H9 (cell line): Measurements from ENCODE around the gene KCNJ1. TPM values are rescaled to one million over a fixed set of nuclear protein-coding genes. Genes with fewer than 3 reads are reported as not detected.

Source experiments
- DNase-seq: peaks from one replicate; pipeline ENCODE4 v3.0.0-alpha.2; 2017
- H2AFZ ChIP-seq: one replicate; pipeline ENCODE4 v1.6.1; 2013; ENCODE audit warnings: mild to moderate bottlenecking, low read length, control low read depth, moderate library complexity
- H2AK5ac ChIP-seq: 2 replicates; pipeline ENCODE4 v1.6.1; 2013; ENCODE audit warnings: low read length, control low read depth, mixed read lengths; ENCODE audit not compliant: insufficient read length
- H2BK120ac ChIP-seq: one replicate; pipeline ENCODE4 v1.6.1; 2013; ENCODE audit warnings: low read depth, mild to moderate bottlenecking, low read length, control low read depth, inconsistent platforms; ENCODE audit not compliant: poor library complexity, severe bottlenecking
- H2BK12ac ChIP-seq: 2 replicates; pipeline ENCODE4 v1.6.1; 2013; ENCODE audit warnings: low read length, control low read depth, mixed read lengths, low read depth; ENCODE audit not compliant: insufficient read length
- H2BK15ac ChIP-seq: 2 replicates; pipeline ENCODE4 v1.6.1; 2013; ENCODE audit warnings: low read depth, low read length, control low read depth
- H2BK20ac ChIP-seq: one replicate; pipeline ENCODE4 v1.6.1; 2013; ENCODE audit warnings: low read depth, mild to moderate bottlenecking, low read length, control low read depth, inconsistent platforms; ENCODE audit not compliant: poor library complexity, severe bottlenecking
- H2BK5ac ChIP-seq: 2 replicates; pipeline ENCODE4 v1.6.1; 2013; ENCODE audit warnings: low read length, control low read depth, mixed read lengths; ENCODE audit not compliant: insufficient read length
- H3K14ac ChIP-seq: 2 replicates; pipeline ENCODE4 v1.6.1; 2013; ENCODE audit warnings: low read length, control low read depth; ENCODE audit not compliant: insufficient read depth
- H3K18ac ChIP-seq: 2 replicates; pipeline ENCODE4 v1.6.1; 2013; ENCODE audit warnings: low read depth, mild to moderate bottlenecking, mixed read lengths, low read length, control low read depth; ENCODE audit not compliant: insufficient read length
- H3K23ac ChIP-seq: 2 replicates; pipeline ENCODE4 v1.6.1; 2013; ENCODE audit warnings: low read length, control low read depth, mixed read lengths, low read depth; ENCODE audit not compliant: insufficient read length
- H3K23me2 ChIP-seq: 2 replicates; pipeline ENCODE4 v1.6.1; 2013; ENCODE audit warnings: low read depth, mild to moderate bottlenecking, mixed read lengths, low read length, control low read depth; ENCODE audit not compliant: insufficient read length, poor library complexity, severe bottlenecking
- H3K27ac ChIP-seq: 2 replicates; pipeline ENCODE4 v1.5.1; 2013; ENCODE audit warnings: low read length, control low read depth, mixed read lengths, low read depth; ENCODE audit not compliant: insufficient read length
- H3K27me3 ChIP-seq: 2 replicates; pipeline ENCODE4 v1.6.1; 2013; ENCODE audit warnings: low read length, control low read depth, inconsistent platforms; ENCODE audit not compliant: insufficient read depth
- H3K4ac ChIP-seq: 2 replicates; pipeline ENCODE4 v1.6.1; 2013; ENCODE audit warnings: low read depth, mild to moderate bottlenecking, control low read depth, inconsistent platforms, low read length, moderate library complexity
- H3K4me1 ChIP-seq: 2 replicates; pipeline ENCODE4 v1.6.1; 2013; ENCODE audit warnings: low read length, control low read depth, inconsistent platforms; ENCODE audit not compliant: insufficient read depth
- H3K4me2 ChIP-seq: 2 replicates; pipeline ENCODE4 v1.6.1; 2013; ENCODE audit warnings: low read length, control low read depth, mixed read lengths; ENCODE audit not compliant: insufficient read length, insufficient read depth
- H3K56ac ChIP-seq: 2 replicates; pipeline ENCODE4 v1.6.1; 2013; ENCODE audit warnings: low read depth, mild to moderate bottlenecking, mixed read lengths, low read length, control low read depth; ENCODE audit not compliant: insufficient read length
- H3K79me1 ChIP-seq: 2 replicates; pipeline ENCODE4 v1.6.1; 2013; ENCODE audit warnings: low read depth, mild to moderate bottlenecking, moderate library complexity, low read length, control low read depth, inconsistent platforms; ENCODE audit not compliant: insufficient read depth, poor library complexity, severe bottlenecking
- H3K79me2 ChIP-seq: 2 replicates; pipeline ENCODE4 v1.6.1; 2013; ENCODE audit warnings: low read length, control low read depth, inconsistent platforms; ENCODE audit not compliant: insufficient read depth
- H3K9ac ChIP-seq: 2 replicates; pipeline ENCODE4 v1.6.1; 2013; ENCODE audit warnings: low read length, control low read depth, mixed read lengths; ENCODE audit not compliant: insufficient read length; ENCODE audit errors: extremely low read depth
- H3K9me3 ChIP-seq: one replicate; pipeline ENCODE4 v1.6.1; 2013; ENCODE audit warnings: low read depth, low read length, inconsistent platforms; ENCODE audit not compliant: control insufficient read depth
- H3T11ph ChIP-seq: one replicate; pipeline ENCODE4 v1.6.1; 2013; ENCODE audit warnings: mild to moderate bottlenecking, low read length, control low read depth, inconsistent platforms
- H4K20me1 ChIP-seq: one replicate; pipeline ENCODE4 v1.6.1; 2013; ENCODE audit not compliant: control insufficient read depth, insufficient read length, insufficient read depth
- H4K5ac ChIP-seq: 2 replicates; pipeline ENCODE4 v1.6.1; 2013; ENCODE audit warnings: low read depth, mild to moderate bottlenecking, mixed read lengths, low read length, control low read depth; ENCODE audit not compliant: insufficient read length
- H4K8ac ChIP-seq: replicated peaks from 2 replicates; pipeline ENCODE4 v1.6.1; 2013; ENCODE audit warnings: low read length, control low read depth, mixed read lengths, low read depth; ENCODE audit not compliant: insufficient read length
- H4K91ac ChIP-seq: 2 replicates; pipeline ENCODE4 v1.6.1; 2013; ENCODE audit warnings: low read depth, mild to moderate bottlenecking, moderate library complexity, mixed read lengths, low read length, control low read depth; ENCODE audit not compliant: insufficient read length
- H3K27ac Mint-ChIP-seq, 3 experiments: 2 replicates in 2 of 3; 3 replicates in 1 of 3; pipeline ENCODE4 v1.8.0; 2020 to 2021; ENCODE audit warnings: mixed read lengths in 3 of 3, mild to moderate bottlenecking in 1 of 3, moderate library complexity in 1 of 3
- H3K27me3 Mint-ChIP-seq: 2 replicates; pipeline ENCODE4 v1.8.0; 2021; ENCODE audit warnings: low read depth, mild to moderate bottlenecking, moderate library complexity, mixed read lengths
- H3K36me3 Mint-ChIP-seq, 3 experiments: 2 replicates in 2 of 3; 3 replicates in 1 of 3; pipeline ENCODE4 v1.8.0; 2020 to 2021; ENCODE audit warnings: low read depth in 3 of 3, mixed read lengths in 3 of 3; ENCODE audit not compliant: insufficient read depth in 1 of 3
- H3K4me1 Mint-ChIP-seq, 2 experiments: 2 replicates each; pipeline ENCODE4 v1.8.0; 2020; ENCODE audit warnings: mixed read lengths in 2 of 2
- H3K4me3 Mint-ChIP-seq, 2 experiments: 2 replicates in 1 of 2; 3 replicates in 1 of 2; pipeline ENCODE4 v1.8.0; 2020 to 2021; ENCODE audit warnings: mild to moderate bottlenecking in 2 of 2, mixed read lengths in 2 of 2, moderate library complexity in 1 of 2
- H3K9me3 Mint-ChIP-seq, 2 experiments: 2 replicates in 1 of 2; 3 replicates in 1 of 2; pipeline ENCODE4 v1.8.0; 2020; ENCODE audit warnings: mild to moderate bottlenecking in 2 of 2, mixed read lengths in 2 of 2, moderate library complexity in 1 of 2
- CTCF ChIP-seq: fragments of 200-600 bp; sonication (generic); conservative IDR thresholded peaks from 3 replicates; pipeline ENCODE4 v1.8.0; 2021; ENCODE audit warnings: antibody characterized with exemption, mild to moderate bottlenecking
- WGBS: extraction: QIAGEN DNeasy Blood & Tissue Kit; methylation state at CpG from one replicate; pipeline ENCODE4 v1.1.7; 2013; ENCODE audit warnings: missing lambda C conversion rate, low lambda C conversion rate, mixed read lengths; ENCODE audit not compliant: insufficient read length; ENCODE audit errors: extremely low coverage; 5-methylcytosine and 5-hydroxymethylcytosine counted together
- total RNA-seq: library from RNA; stranded (reverse); gene quantifications from 2 replicates; pipeline ENCODE4 v1.2.1, GENCODE V29; 2021

KCNJ1 gene
- total RNA-seq, 1 experiment from 2014 or later, result not detected

- peaks cover 3% of the 10 kb centered on the region; the same call in 1 of the 2 replicates for H3K27me3 Mint-ChIP-seq
- H2AFZ ChIP-seq, result no peak overlapping the region
- peak overlapping the region; percentile 25 for H3K4me2 ChIP-seq
Measured at GRCh38 chr11:128823753-128824152, 43.3 kb downstream of the KCNJ1 start.

More at GRCh38 chr11:128823753-128824152, 43.3 kb downstream of the KCNJ1 start:
- Histone ChIP-seq H2BK5ac (no peak overlapping the region), H3K23me2 (peaks cover 4% of the 10 kb centered on the region), H3K4ac (no peak overlapping the region), H4K91ac (no peak overlapping the region), H4K5ac (no peak overlapping the region), H2AK5ac (no peak overlapping the region), H2BK15ac (no peak overlapping the region), H4K8ac (no peak overlapping the region), H2BK12ac (no peak overlapping the region), H3K56ac (no peak overlapping the region), H3K9ac (no peak overlapping the region), H2BK20ac (no peak overlapping the region), H3K4me1 (0 out of 2 replicates have a peak, but pooled peaks cover 4% of the 10 kb centered on the region), H3K79me1 (no peaks in the 10 kb centered on the region), H2BK120ac (no peak overlapping the region), H3K23ac (no peak overlapping the region), H3K9me3 (no peaks in the 10 kb centered on the region), H4K20me1 (no peaks in the 10 kb centered on the region), H3K14ac (no peak overlapping the region), H3T11ph (no peak overlapping the region), H3K79me2 (no peaks in the 10 kb centered on the region), H3K27me3 (no peaks in the 10 kb centered on the region), H3K27ac (no peak overlapping the region), H3K18ac (no peak overlapping the region)
- TF ChIP-seq CTCF, result no peak
- no peak for DNase-seq
- H3K27ac Mint-ChIP-seq, result peak overlapping the region in 1 of 3 experiments; percentile 66; a peak in 1 of 7 replicates
- WGBS, result no CpG with 5 or more reads among the region's 11 CpGs
- peak overlapping the region in 1 of 2 experiments; percentile 58; a peak in 2 of 5 replicates for H3K4me3 Mint-ChIP-seq
- peaks cover 0 to 1% (median 0%) of the 10 kb centered on the region in 3 experiments; a peak in 1 of 7 replicates for H3K36me3 Mint-ChIP-seq
- no peaks in the 10 kb centered on the region; a peak in 1 of 5 replicates for H3K9me3 Mint-ChIP-seq
- H3K4me1 Mint-ChIP-seq, result peaks cover 21 to 42% of the 10 kb centered on the region in 2 experiments
